ENCODE results near the gene STXBP1. TPM values are rescaled to one million over a fixed set of nuclear protein-coding genes. Genes with fewer than 3 reads are reported as not detected.

The STXBP1 gene
- polyA plus RNA-seq, 2 of the 4 experiments (the other 2 are of a cell fraction), result 13.3 to 22.6 TPM

DNA sequence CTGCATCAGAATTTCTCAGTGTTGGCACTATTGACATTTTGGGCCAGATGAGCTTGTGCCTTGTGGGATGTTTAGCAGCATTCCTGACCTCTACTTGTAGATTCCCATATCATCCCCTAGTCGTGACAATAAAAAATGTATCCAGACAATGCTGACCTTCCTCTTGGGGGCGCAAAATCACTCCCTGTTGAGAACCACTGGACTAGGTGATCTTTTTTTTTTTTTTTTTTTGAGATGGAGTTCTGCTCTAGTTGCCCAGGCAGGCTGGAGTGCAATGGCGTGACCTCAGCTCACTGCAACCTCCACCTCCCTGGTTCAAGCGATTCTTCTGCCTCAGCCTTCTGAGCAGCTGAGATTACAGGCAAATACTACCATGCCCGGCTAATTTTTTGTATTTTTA, 22.6 kb downstream of the STXBP1 start:
- H3K27ac ChIP-seq, result no peak overlapping the region
- TF ChIP-seq, protein P1, sequence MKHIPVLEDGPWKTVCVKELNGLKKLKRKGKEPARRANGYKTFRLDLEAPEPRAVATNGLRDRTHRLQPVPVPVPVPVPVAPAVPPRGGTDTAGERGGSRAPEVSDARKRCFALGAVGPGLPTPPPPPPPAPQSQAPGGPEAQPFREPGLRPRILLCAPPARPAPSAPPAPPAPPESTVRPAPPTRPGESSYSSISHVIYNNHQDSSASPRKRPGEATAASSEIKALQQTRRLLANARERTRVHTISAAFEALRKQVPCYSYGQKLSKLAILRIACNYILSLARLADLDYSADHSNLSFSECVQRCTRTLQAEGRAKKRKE (CRISPR knock-in tag; IDR thresholded peaks at IDR 0.05; ENCODE audit: low read depth), result no peak
- peak in 1 of 2 experiments; percentile 44; a peak in 2 of 5 replicates for TF ChIP-seq RAD21 (conservative IDR thresholded peaks at IDR 0.05 in 1 of 2, IDR thresholded peaks at IDR 0.05 in 1 of 2)
- ChIA-PET POLR2A (no interaction called here), CTCF (interaction anchor here (0.6 to 1.4 kb wide), 12 partner anchors 15 to 253 kb away, joined by 3 to 6 read pairs (median 3); no protein-coding TSS in a partner anchor)
- 67% methylated on average over 5 of the region's 5 CpGs for WGBS (ENCODE audit: missing lambda C conversion rate)
- peaks cover 9% of the 10 kb centered on the region; the same call in 2 of the 3 replicates for H3K4me1 ChIP-seq
- peak; percentile 64 to 76; a peak in 3 of 6 replicates for ATAC-seq
- no peak overlapping the region for H3K4me2 ChIP-seq
- no peak for FAIRE-seq
- H3K9me3 ChIP-seq, result no peaks in the 10 kb centered on the region
- DNase-seq (ENCODE audit: low read depth in 1 of 2, low spot score in 1 of 2), result peak in 1 of 2 experiments; percentile 54
- no peak overlapping the region for H3K4me3 ChIP-seq

- DNase-seq (ENCODE audit: low read depth in 1 of 2, low spot score in 1 of 2), result no peak
- no peak for TF ChIP-seq CHD4 (IDR thresholded peaks at IDR 0.05; ENCODE audit: borderline replicate concordance)
- no peak for TF ChIP-seq FOXS1 (CRISPR knock-in tag; IDR thresholded peaks at IDR 0.05)
- TF ChIP-seq RFX5 (IDR thresholded peaks at IDR 0.05), result no peak
- no peak for ATAC-seq
- Histone ChIP-seq H3K4me3 (no peak overlapping the region), H3K4me2 (no peak overlapping the region), H3K27ac (no peak overlapping the region), H3K4me1 (peaks cover 9% of the 10 kb centered on the region; the same call in 2 of the 3 replicates), H3K9me3 (no peaks in the 10 kb centered on the region)
- 83% methylated on average over 8 of the region's 8 CpGs for WGBS (ENCODE audit: missing lambda C conversion rate)
- POLR2A ChIA-PET, result no interaction called here
- CTCF ChIA-PET, result interaction anchor here (0.6 to 1.4 kb wide), 11 partner anchors 15 to 171 kb away, joined by 3 to 6 read pairs (median 3); no protein-coding TSS in a partner anchor
- no peak for FAIRE-seq
Observed at GRCh38 chr9:127635201-127635735, 23.2 kb downstream of the STXBP1 start.

DNA sequence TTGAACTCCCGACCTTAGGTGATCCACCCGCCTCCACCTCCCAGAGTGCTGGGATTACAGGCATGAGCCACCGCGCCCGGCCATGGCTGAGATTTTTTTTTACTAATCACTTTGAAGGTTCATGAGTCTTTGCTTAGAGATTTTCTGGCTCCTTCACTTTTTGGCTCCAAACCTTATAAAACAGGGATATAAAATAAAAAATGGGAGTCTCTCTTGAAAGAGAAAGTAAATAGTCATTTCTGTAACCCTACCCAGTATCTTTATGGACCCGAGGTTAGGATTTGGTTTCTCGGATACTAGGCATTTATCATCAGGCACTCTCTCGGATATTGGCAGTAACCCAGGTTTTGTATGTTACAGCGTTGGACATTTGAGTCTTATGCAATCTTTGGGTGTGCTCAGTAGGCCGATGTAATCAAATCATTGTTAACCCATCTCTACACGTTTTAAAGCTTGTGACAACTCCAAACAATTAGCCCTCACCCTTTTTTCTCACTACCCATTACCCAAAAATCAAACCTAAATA, 25.3 kb downstream of the STXBP1 start:
- ATAC-seq (peak in 1 of 2 experiments; percentile 40; a peak in 2 of 6 replicates), FAIRE-seq (no peak), DNase-seq (ENCODE audit: low read depth in 1 of 2, low spot score in 1 of 2) (peak in 1 of 2 experiments; percentile 17)
- TF ChIP-seq CEBPB (IDR thresholded peaks at IDR 0.05), result peak; percentile 74 to 79; a peak in 2 of 4 replicates
- TF ChIP-seq, protein P2, sequence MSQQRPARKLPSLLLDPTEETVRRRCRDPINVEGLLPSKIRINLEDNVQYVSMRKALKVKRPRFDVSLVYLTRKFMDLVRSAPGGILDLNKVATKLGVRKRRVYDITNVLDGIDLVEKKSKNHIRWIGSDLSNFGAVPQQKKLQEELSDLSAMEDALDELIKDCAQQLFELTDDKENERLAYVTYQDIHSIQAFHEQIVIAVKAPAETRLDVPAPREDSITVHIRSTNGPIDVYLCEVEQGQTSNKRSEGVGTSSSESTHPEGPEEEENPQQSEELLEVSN (IDR thresholded peaks at IDR 0.05; ENCODE audit: borderline replicate concordance, low read depth), result no peak
- H3K4me3 ChIP-seq, result no peak overlapping the region
- H3K27ac ChIP-seq, result peak overlapping the region in 1 of 2 experiments; percentile 5; a peak in 1 of 6 replicates
- H3K4me1 ChIP-seq, result peaks cover 16% of the 10 kb centered on the region; the same call in 2 of the 3 replicates
- H3K4me2 ChIP-seq, result peak overlapping the region; percentile 32
- H3K9me3 ChIP-seq, result no peaks in the 10 kb centered on the region
- ChIA-PET CTCF (interaction anchor here (0.8 to 1.4 kb wide), 3 partner anchors 9 to 97 kb away, joined by 3 to 8 read pairs (median 4); partner anchors contain the start of gene TOR2A), POLR2A (interaction anchor here (0.6 kb wide), 1 partner anchor 24 kb away, joined by 3 read pairs; no protein-coding TSS in a partner anchor)
- 44% methylated on average over 11 of the region's 11 CpGs for WGBS (ENCODE audit: missing lambda C conversion rate)

DNA sequence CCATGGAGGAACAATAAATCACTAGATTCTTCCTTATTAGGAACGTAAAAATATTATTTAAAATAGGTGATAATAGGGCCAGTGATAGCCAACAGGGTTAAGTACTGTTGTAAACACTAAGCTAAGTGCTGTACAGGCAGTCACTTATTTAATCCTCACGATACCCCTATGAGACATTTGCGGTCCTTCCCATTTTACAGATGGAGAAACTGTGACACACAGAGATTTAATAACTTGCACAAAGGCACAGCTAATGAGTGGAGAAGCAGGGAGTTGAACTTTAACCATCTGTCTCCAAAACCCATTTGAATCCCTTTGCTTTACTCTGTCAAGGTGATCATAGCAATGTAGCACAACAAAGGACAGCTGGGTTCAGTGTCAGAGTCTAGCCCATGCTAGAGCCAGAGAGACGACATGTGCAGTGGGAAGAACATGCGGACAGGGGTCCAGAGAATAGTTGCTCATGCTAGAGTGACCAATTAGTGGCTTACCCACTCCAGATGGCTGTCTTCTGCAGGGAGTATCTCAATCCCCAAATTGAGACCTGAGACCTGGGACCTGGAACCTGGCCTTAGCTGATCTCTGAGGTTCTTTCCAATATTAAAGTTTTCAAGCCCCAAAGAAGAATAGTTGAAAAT, 28.9 kb downstream of the STXBP1 start:
- H3K9me3 ChIP-seq, result no peaks in the 10 kb centered on the region
- FAIRE-seq (no peak), ATAC-seq (no peak), DNase-seq (ENCODE audit: low read depth in 1 of 2, low spot score in 1 of 2) (no peak)
- H3K4me3 ChIP-seq, result no peak overlapping the region
- peaks cover 16% of the 10 kb centered on the region; the same call in 2 of the 3 replicates for H3K4me1 ChIP-seq
- POLR2A ChIA-PET, result no interaction called here
- whole genome bisulfite sequencing (ENCODE audit: missing lambda C conversion rate), result 89% methylated on average over 5 of the region's 5 CpGs
- CTCF ChIA-PET, result interaction anchor here (1.1 to 4.9 kb wide), 5 partner anchors 11 to 246 kb away, joined by 3 to 13 read pairs (median 3); partner anchors contain the start of gene TOR2A
- no peak overlapping the region for H3K27ac ChIP-seq
- H3K4me2 ChIP-seq, result no peak overlapping the region
- TF ChIP-seq TP53 (CRISPR knock-in tag; IDR thresholded peaks at IDR 0.05) (no peak), ZC3H11A (IDR thresholded peaks at IDR 0.05) (no peak), RAD21 (conservative IDR thresholded peaks at IDR 0.05 in 1 of 2, IDR thresholded peaks at IDR 0.05 in 1 of 2) (no peak), REST (IDR thresholded peaks at IDR 0.05) (no peak), EHMT2 (IDR thresholded peaks at IDR 0.05; ENCODE audit: low read depth) (no peak), HOXB5 (CRISPR knock-in tag; IDR thresholded peaks at IDR 0.05) (no peak)
